ENCODE data around the gene PDXDC1.
"Not testable (repeated sequence)": the region's sequence is repeated elsewhere in the genome, so short reads cannot be mapped to it uniquely, and the experiment has no call there.

Gene PDXDC1

DNA sequence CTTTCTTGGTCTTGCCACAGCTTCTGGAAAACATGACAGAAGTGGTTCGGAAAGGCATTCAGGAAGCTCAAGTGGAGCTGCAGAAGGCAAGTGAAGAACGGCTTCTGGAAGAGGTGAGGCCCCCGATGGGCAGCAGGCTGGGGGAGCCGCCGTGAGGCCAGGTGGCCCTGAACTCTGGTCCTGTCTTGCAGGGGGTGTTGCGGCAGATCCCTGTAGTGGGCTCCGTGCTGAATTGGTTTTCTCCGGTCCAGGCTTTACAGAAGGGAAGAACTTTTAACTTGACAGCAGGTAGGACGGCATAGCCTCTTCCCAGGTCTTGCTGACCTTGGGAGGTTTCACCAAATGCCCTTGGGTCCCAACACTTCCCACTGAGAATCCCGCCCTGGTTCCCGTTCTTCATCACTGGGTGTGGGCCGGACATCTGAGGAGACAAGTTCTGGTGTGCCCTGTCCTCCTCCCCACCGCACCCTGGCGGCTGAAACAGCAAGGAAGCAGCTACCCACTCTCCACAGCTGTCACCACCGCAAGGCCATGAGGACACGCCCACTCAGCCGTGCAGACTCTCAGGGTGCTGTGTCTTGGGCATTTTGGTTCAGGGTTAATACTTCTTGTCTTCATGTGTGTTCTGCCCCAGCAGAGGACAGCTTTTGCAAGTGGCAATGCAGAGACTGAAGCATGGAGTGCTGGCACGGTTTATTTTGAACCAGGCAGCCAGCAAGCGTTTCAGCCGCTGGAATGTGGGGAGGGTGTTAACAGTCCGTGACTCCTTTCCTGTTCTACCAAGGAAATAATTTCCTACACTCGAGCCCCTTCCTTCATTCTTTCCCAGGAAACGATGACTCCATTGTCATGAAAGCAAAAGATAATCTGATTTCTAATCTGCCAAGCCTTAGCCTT is 59.7 kb downstream of the PDXDC1 start:
- in situ Hi-C loops (cut with HindIII; ENCODE audit: low sequenced_read_pairs), result no loop called here

DNA sequence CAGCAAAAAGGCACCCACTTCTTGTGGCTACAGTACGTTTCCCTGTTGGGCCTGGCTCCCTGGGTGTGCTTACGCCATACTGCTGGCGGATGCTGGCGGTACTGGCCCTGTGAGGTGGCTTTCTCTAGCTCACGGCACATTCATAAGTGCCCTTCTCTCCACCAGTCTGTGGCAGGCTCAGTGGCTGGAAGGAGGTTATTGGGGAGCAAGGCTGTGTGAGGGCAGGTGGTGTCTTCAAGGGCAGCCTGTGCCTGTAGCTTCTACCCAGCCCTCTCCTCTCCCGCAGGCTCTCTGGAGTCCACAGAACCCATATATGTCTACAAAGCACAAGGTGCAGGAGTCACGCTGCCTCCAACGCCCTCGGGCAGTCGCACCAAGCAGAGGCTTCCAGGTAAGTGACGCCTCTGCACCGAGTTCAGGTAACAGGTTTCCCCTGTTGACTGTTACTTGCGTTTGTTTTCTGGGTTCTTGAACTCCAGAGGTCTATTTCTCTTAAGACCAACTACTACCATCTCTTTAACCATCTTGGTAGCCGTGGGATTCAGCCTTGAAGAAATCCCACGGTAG is 60.4 kb downstream of the PDXDC1 start:
- in situ Hi-C loops (cut with HindIII; ENCODE audit: low sequenced_read_pairs), result no loop called here

DNA sequence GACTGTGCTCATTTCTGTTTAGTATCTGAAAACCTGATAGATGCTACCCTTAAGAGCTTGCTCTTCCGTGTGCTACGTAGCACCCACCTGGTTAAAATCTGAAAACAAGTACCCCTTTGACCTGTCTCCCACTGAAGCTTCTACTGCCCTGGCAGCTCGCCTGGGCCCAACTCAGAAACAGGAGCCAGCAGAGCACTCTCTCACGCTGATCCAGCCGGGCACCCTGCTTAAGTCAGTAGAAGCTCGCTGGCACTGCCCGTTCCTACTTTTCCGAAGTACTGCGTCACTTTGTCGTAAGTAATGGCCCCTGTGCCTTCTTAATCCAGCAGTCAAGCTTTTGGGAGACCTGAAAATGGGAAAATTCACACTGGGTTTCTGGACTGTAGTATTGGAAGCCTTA is 62.2 kb downstream of the PDXDC1 start:
- in situ Hi-C loops (cut with HindIII; ENCODE audit: low sequenced_read_pairs), result no loop called here

DNA sequence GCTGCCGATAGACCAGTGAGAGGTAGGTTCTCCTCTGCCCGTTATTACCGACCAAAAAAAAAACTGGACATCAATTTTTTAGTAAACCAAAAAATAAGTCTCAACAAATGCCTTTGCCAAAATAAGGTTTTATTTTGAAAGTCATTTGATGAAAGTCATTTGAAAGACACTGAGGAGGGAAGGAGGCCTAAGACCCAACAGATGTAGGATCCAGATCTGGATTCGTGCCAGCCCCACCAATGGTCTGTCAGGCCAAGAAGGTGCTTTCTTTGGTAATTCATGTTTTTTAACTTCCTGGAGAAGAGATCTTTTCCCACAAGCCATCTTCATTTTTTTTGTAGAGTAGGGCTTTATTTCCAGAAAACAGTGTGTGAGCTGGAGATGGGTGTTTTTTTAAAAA is 62.9 kb downstream of the PDXDC1 start:
- in situ Hi-C loops (cut with HindIII; ENCODE audit: low sequenced_read_pairs), result no loop called here

DNA sequence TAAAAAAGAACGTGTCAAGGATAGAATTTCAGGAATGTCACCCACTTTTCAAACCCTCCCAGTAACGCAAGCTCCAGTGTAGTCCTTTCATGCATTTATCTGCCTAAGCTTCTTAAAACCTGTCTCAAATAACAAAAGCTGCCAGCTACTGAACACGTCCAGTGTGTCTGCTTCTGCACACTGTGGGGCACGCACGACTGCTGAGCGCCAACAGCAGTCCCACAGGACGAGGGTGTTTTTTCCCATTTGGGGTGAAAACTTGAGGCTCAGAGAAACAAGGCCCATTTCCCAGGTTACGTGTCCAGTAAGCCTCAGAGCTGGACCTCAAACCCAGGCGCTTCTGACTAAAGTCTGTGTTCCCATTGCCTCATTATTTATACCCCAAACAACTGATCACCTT is 63.9 kb downstream of the PDXDC1 start:
- in situ Hi-C loops (cut with HindIII; ENCODE audit: low sequenced_read_pairs), result no loop called here

DNA sequence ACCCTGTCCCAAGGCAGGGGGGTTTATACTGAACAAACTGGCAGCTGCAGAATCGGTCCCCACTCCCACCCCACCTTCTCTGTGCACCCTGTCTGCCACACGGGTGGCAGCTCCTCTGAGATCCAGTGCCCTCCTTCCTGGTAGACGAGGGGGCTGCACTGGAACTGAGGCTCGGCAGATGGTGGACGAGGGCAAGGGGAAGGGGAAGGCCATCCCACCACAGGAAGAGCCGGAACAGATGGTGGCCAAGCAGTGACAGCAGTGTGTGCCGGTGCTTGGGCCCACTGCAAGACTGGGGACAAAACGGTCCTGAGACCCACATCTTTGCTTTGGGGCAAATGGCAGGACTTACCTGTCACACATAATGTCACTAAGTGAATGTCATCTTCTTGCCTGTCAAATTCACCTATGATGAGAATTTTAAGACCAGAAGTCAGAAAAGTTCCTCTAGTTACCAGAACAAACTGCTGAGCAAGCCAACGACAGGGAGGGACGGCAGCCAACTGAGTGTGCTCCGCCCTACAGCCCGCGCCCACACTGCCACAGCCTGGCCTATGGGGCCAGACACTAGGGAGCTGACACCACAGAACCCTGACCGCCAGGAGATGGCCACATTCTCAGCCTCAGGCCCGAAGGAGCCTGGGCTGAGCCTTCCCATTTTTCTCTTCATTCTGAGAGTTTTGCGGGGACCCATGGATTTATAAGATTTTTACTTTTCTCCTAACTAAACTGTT is 66.6 kb downstream of the PDXDC1 start:
- in situ Hi-C loops (cut with HindIII; ENCODE audit: low sequenced_read_pairs), result no loop called here

DNA sequence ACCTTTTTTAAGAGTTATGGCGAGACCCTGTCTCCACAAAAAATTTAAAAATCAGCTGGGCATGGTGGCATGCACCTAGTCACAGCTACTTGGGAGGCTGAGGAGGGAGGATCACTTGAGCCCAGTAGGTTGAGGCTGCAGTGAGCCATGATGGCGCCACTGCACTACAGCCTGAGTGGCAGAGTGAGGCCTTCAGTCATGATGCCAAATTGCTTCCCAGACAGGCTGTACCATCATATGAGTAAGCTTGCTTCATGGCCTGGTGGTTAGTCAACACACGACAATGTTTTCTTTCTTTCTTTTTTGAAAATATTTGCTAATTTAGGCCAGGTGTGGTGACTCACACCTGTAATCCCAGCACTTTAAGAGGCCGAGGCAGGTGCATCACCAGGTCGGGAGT is 68.5 kb downstream of the PDXDC1 start:
- in situ Hi-C loops (cut with HindIII; ENCODE audit: low sequenced_read_pairs), result no loop called here

DNA sequence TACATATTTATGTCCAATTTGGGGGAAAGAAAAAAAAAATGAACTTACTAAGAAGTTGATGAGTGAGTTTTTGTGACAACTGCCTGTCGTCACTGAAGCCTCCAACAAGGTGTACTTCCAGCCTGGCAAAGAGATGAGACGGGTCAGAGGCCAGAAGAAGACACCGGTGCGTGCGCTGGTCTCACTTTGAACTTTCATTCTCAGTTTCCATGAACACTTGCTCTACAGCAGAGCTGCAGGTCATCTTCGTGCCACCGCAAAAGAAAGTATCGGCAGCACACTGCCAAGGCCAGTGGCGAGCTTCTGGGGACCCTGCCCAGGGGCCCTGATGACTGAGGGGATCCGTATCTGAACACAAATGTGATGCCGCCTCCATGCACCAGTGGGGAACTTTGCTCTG is 69.5 kb downstream of the PDXDC1 start:
- in situ Hi-C loops (cut with HindIII; ENCODE audit: low sequenced_read_pairs), result no loop called here

DNA sequence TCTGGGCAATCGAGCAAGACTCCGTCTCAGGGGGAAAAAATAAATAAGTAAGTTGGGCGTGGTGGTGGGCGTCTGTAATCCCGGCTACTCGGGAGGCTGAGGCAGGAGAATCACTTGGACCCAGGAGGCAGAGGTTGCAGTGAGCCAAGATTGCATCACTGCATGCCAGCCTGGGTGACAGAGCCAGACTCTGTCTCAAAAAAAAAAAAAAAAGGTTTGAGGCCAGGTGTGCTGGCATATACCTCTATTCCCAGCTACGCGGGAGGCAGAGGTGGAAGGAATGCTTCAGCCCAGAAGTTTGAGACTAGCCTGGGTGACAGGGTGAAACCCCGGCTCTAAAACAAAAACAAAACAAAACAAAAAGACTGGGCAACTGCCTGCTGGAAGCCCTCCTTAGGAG is 70.4 kb downstream of the PDXDC1 start:
- in situ Hi-C loops (cut with HindIII; ENCODE audit: low sequenced_read_pairs), result not testable (repeated sequence)

DNA sequence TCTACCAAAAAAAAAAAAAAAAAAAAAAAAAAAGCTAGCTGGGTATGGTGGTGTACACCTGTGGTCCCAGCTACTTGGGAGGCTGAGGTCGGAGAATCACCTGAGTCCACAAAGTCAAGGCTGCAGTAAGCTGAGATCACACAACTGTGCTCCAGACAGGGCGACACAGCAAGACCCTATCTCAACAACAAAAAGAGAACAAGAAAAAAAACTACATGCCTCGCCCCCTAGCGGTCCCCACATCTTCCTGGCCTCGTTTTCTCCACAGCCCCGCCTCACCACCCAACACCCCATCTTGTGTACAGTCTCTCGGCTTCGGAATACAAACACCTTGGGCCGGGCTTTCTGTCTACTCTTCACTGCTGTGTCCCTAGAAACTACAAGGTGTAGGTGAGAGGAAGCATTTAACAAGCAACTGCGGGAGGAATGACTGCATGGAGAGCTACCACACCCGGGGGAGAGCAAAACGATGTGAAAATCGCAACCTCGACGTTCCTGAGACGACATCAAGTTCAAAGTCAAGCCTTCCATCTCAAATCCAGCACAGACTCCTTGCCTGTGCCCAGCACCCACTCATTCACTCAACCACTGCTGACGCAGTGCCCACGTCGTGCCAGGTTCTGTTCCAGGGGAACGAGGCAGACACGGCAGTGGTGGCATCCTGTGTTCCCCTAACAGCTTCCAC is 72.0 kb downstream of the PDXDC1 start:
- in situ Hi-C loops (cut with HindIII; ENCODE audit: low sequenced_read_pairs), result no loop called here

DNA sequence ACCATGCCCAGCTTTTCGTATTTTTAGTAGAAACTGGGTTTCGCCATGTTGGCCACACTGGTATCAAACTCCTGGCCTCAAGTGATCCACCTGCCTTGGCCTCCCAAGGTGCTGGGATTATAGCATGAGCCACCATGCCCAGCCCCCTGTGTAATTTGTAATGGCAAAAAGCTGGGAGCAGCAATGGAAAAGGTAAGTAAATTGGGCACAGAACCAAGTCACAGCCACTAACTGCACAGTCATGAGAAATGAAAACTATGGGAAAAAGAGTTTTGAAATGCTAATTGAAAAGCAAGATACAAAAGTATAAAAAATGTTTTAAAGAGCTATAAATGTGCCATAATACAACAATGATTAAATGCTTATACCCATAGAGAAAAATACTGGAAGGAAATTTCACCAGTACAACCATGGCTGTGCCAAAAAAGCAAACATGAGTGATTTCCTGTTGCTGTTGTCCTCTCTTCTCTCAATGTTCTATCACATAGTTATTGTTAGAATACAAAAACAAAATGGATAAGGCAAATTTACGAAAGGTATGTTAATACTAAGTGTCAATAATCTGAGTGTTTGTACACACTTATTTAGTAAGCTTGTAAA is 74.9 kb downstream of the PDXDC1 start:
- in situ Hi-C loops (cut with HindIII; ENCODE audit: low sequenced_read_pairs), result no loop called here

DNA sequence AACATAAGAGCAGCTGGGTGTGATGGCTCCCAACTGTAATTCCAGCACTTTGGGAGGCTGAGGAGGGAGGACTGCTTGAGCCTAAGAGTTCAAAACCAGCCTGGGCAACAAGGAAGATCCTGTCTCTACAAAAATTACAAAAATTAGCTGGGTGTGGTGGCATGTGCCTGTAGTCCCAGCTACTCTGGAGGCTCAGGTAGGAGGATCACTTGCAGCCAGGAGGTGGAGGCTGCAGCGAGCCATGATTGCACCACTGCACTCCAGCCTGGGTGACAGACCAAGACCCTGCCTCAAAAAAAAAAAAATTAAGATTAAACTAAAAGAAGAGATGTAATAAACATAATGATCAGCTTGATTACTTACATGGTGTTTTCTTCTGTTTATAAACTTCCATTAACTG is 75.6 kb downstream of the PDXDC1 start:
- in situ Hi-C loops (cut with HindIII; ENCODE audit: low sequenced_read_pairs), result not testable (repeated sequence)

DNA sequence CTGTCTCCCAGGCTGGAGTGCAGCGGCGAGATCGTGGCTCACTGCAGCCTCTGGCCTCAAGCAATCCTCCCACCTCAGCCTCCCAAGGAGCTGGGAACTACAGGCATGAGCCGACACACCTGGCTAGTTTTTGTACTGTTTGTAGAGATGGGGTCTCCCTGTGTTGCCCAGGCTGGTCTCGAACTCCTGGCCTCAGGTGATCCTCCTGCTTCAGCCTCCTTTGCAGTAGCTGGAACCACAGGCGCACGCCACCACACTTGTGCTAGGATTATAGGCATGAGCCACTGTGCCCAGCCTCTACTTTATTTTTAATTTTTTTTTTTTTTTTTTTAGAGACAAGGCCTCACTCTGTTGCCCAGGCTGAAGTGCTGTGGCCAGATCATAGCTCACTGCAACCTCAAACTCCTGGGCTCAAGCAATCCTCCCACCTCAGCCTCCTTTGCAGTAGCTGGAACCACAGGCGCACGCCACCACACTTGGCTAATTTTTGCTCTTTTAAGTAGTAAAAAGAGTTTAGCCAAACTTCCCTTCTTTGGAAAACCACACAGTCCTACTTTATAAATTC is 76.6 kb downstream of the PDXDC1 start:
- in situ Hi-C loops (cut with HindIII; ENCODE audit: low sequenced_read_pairs), result no loop called here

DNA sequence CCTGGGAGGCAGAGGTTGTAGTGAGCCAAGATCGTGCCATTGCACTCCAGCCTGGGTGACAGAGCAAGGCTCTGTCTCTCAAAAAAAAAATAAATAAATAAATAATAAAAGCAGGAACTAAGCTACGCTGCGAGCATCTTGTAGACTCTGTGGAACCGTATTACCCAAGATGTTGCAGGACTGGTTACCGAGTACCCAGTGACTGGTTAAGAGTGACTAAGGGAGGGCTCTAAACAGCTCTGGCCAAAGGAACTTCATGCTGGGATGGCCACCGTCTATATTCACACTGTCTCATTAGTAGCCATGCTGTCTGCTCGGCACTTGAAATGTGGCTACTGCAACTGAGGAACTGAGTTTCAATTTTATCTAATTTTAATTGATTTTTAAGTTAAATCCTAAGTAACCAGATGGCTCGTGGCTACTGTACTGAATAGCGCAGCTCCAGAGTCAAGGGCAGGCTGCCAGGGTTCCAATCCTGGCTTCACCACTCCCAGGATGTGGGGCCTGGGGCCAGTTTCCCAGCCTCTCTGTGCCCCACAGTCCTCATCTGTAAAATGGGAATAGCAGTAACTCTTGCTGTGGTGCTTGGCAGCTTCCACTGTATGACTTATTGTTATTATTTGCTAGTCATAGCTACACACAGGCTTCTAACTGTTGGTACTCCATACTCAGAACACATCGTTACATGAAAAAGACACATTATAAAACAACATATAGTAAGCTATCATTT is 78.1 kb downstream of the PDXDC1 start:
- in situ Hi-C loops (cut with HindIII; ENCODE audit: low sequenced_read_pairs), result no loop called here

DNA sequence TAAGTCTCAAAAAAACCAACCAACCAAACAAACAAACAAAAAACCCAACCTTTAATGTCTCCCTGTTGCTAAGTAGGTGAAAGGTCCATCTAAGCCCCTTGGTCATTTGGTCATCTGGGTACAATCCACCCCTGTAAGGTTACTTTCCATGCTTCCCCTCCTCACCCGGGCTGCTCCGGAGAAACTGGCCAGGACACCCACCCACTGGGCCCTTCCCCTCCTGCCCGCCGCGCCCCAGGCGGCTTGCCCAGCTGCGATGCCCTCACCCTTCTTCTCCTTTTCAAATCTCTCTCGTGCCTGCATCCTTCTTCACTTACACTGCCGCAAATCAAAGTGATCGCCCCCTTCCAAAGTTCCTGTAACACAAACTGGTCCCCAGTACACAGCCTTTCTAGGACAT is 79.1 kb downstream of the PDXDC1 start:
- in situ Hi-C loops (cut with HindIII; ENCODE audit: low sequenced_read_pairs), result no loop called here

DNA sequence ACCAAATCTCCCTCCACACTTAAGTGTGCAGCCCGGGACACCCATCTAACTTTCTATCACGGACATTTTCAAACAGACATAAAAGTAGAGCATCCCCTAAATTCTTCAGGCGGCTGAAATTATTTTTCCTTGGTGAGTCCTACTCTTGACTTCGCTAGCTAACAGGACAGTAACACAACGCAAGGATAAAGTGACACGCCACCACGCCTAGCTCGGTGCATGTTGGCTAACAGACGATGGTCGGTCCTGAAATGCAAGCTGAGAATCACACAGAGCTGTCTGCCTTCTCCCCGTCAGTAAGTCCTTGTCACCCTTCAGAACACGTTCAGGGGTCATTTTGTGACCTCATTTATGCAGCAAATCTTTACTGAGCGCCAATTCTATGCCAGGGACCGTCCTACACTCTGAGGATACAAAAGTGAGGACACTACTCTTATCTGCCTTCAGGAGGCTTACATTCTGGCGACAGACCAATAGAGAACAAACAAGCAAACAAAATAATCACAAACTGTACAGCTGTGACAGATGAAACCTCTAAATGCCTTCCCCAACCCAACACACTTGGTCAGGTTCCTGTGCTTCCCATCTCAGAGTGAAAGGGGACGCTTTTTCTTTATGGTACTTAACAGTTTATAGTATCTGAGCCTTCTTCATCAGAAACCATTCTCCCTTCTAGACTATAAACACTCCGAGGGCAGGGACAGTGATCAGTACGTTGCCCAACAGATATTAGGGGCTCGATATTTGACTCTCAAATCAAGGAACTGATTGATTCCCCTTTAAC is 79.7 kb downstream of the PDXDC1 start:
- in situ Hi-C loops (cut with HindIII; ENCODE audit: low sequenced_read_pairs), result no loop called here

DNA sequence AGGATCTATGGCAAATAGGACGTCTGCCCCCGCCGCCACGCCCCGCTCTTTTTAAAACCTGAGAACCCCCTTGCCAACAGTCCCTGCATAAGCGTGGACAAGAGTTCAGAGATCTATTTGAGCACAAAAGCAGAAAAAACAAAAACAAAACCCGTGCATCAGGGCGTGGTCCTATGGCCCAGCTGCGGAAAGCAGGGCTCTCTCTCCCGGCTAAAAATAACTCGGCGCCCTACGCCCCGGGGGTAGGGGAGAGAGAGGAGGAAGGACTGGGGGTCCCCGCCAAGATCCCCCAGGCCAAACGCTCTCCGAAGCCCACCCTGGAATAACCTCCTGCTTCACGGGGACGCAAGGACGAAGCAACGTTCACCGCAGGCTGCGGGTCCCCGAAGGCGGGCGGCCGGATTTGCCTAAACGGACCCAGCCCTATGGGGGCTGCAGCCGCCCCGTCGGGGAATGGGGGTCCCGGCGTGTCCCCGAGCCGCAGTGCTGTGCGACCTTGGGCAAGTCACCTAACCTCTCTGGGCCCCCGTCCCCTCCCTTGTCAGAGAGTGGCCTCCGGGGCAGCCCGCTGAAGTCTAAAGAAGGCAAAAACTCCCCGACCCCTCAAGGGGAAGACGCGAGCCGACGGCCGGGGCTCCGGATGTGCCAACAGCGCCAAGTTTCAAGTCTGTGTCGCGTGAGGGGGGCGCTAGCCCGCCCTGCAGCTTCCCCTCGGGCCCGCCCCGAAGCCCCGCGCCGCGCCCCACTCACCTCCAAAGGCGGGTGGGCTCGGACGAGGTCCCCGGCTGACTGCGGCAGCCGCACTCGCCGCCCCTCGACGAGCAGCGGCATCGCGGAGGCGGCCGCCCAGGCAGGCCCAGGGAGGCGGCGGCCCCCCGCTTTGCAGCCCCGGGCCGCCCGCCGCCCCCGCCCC is 80.6 kb downstream of the PDXDC1 start:
- in situ Hi-C loops (cut with HindIII; ENCODE audit: low sequenced_read_pairs), result no loop called here

All from DLD1 (cell line).